Measurements from ENCODE around the gene SLC22A23. TPM values are rescaled to one million over a fixed set of nuclear protein-coding genes. Genes with fewer than 3 reads are reported as not detected.

The SLC22A23 gene
- total and polyA plus RNA-seq, 2 of the 4 experiments (the other 2 are of a cell fraction): 0.72 to 1.6 TPM

- Histone ChIP-seq H4K20me1 (ENCODE audit: insufficient read depth, low read length) (no peaks in the 10 kb centered on the region), H3K4me3 (ENCODE audit: insufficient read depth, low read depth, low read length) (no peak overlapping the region), H3K9me1 (ENCODE audit: insufficient read depth, low read length) (0 out of 2 replicates have a peak, but pooled peaks cover 3% of the 10 kb centered on the region), H2BK5ac (ENCODE audit: low read depth, low read length, poor library complexity, severe bottlenecking) (no peak overlapping the region), H3K4ac (ENCODE audit: low read depth, low read length) (no peak overlapping the region), H3K14ac (replicated peaks; ENCODE audit: low read depth, low read length) (no peak overlapping the region), H3K79me1 (ENCODE audit: low read depth in 1 of 2, low read length in 2 of 2) (no peaks in the 10 kb centered on the region), H2AK5ac (ENCODE audit: low read depth, low read length) (no peak overlapping the region), H4K5ac (ENCODE audit: low read depth, low read length) (no peak overlapping the region), H4K8ac (ENCODE audit: low read depth in 2 of 2, low read length in 2 of 2) (no peak overlapping the region), H2BK120ac (ENCODE audit: low read depth, low read length) (no peak overlapping the region), H3K27me3 (ENCODE audit: control insufficient read depth, insufficient read depth, low read length) (peaks cover 23% of the 10 kb centered on the region), H3K27ac (ENCODE audit: insufficient read depth, low read length) (no peak overlapping the region), H3K9me3 (ENCODE audit: control insufficient read depth, insufficient read depth, low read length) (no peaks in the 10 kb centered on the region), H3K56ac (ENCODE audit: extremely low read depth, insufficient read depth, low read length) (no peak overlapping the region), H3K4me2 (ENCODE audit: low read depth, low read length) (no peak overlapping the region), H2BK15ac (ENCODE audit: low read depth, low read length) (no peak overlapping the region), H3K36me3 (ENCODE audit: control insufficient read depth, insufficient read depth, low read length) (no peaks in the 10 kb centered on the region), H4K91ac (ENCODE audit: insufficient read depth, low read depth, low read length) (no peak overlapping the region), H2BK20ac (ENCODE audit: low read depth, low read length) (no peak overlapping the region), H3K18ac (ENCODE audit: low read depth, low read length) (no peak overlapping the region), H3K4me1 (ENCODE audit: control insufficient read depth, insufficient read depth, low read length) (peaks cover 2% of the 10 kb centered on the region; the same call in 1 of the 2 replicates), H3K23ac (ENCODE audit: low read depth, low read length) (no peak overlapping the region), H2AK9ac (replicated peaks; ENCODE audit: low read depth, low read length, poor library complexity) (no peak overlapping the region), H2AFZ (replicated peaks; ENCODE audit: low read length, poor library complexity) (no peak overlapping the region), H3K9ac (ENCODE audit: low read depth, low read length) (no peak overlapping the region)
- ChIA-PET CTCF (no interaction called here), POLR2A (ENCODE audit: unreplicated experiment) (no interaction called here)
- DNase-seq (no peak), ATAC-seq (ENCODE audit: low read depth) (no peak)
- intact Hi-C loops (cut with micrococcal nuclease): no loop called here
- in situ Hi-C loops (cut with MboI; ENCODE audit: low sequenced_read_pairs): no loop called here
- TF ChIP-seq CHD1 (IDR thresholded peaks at IDR 0.05; ENCODE audit: low read depth, low read length) (no peak), NFE2L2 (IDR thresholded peaks at IDR 0.05; ENCODE audit: low read depth, low read length) (no peak), FOS (IDR thresholded peaks at IDR 0.05; ENCODE audit: low read depth, low read length) (no peak), BHLHE40 (IDR thresholded peaks at IDR 0.05; ENCODE audit: low read depth, low read length) (no peak), MXI1 (IDR thresholded peaks at IDR 0.05; ENCODE audit: borderline replicate concordance, low read depth, low read length) (no peak), MAZ (IDR thresholded peaks at IDR 0.05; ENCODE audit: borderline replicate concordance, low read depth, low read length) (no peak), ELK1 (IDR thresholded peaks at IDR 0.05; ENCODE audit: borderline replicate concordance, low read depth, low read length) (no peak)
- dilution Hi-C loops (cut with HindIII; ENCODE audit: low sequenced_read_pairs, unreplicated experiment): no loop called here
- no TSS peak for BruUV-seq (replicated peaks)
- WGBS, 2 experiments (ENCODE audit: extremely low coverage in 2 of 2, insufficient read length in 1 of 2): no CpG with 5 or more reads among the region's 6 CpGs
These were observed 99.2 kb downstream of the SLC22A23 start for GRCh38 chr6:3357678-3358077.
